ENCODE results near the gene GOLGA2. TPM values are rescaled to one million over a fixed set of nuclear protein-coding genes. Genes with fewer than 3 reads are reported as not detected.

Gene GOLGA2
- total and polyA plus RNA-seq, 2 of the 13 experiments (the other 11 are each of a cell fraction or from before 2014, with no cell fraction given), result 45.3 to 45.8 TPM

DNA sequence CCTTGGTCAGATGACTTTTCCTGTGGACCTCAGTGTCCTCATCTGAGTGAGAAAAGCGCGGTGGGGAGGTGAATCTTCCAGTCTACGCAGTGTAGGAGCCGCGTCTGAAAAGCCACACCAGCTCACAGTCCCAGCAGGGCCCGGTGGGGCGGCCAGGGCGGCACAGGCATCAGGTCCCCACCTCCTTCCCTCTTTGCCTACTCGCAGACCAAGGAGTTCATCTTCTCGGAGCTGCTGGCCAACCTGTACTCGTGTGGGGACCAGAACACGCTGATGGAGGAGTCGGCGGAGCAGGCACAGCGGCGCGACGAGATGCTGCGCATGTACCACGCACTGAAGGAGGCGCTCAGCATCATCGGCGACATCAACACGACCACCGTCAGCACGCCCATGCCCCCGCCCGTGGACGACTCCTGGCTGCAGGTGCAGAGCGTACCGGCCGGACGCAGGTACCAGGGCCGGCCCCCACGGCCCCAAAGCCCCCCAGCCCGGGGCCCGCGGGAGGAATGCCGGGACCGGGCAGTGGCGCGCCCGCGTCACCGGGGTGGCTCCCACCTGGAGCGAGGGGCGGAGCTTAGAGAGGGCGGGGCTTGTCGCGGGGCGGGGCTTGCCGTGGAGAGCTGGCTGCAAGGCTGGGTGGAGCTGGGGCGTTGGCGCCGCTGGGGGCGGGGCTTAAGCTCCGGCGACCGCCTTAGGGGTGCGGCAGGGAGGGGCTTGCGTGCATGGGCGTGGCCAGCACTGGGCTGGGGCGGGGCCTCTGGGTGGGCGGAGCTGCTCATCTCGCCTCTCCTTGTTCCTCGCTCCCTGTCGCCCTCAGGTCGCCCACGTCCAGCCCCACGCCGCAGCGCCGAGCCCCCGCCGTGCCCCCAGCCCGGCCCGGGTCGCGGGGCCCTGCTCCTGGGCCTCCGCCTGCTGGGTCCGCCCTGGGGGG, 25.6 kb downstream of the GOLGA2 start (continued):
- TF ChIP-seq ZNF333 (CRISPR knock-in tag; IDR thresholded peaks at IDR 0.05; ENCODE audit: borderline replicate concordance), result no peak
- no peak for TF ChIP-seq ADNP (CRISPR knock-in tag; IDR thresholded peaks at IDR 0.05)
- TF ChIP-seq, protein P1, sequence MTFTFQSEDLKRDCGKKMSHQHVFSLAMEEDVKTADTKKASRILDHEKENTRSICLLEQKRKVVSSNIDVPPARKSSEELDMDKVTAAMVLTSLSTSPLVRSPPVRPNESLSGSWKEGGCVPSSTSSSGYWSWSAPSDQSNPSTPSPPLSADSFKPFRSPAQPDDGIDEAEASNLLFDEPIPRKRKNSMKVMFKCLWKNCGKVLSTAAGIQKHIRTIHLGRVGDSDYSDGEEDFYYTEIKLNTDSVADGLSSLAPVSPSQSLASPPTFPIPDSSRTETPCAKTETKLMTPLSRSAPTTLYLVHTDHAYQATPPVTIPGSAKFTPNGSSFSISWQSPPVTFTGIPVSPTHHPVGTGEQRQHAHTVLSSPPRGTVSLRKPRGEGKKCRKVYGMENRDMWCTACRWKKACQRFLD (CRISPR knock-in tag; IDR thresholded peaks at IDR 0.05; ENCODE audit: borderline replicate concordance), result no peak
- TF ChIP-seq, protein P2, sequence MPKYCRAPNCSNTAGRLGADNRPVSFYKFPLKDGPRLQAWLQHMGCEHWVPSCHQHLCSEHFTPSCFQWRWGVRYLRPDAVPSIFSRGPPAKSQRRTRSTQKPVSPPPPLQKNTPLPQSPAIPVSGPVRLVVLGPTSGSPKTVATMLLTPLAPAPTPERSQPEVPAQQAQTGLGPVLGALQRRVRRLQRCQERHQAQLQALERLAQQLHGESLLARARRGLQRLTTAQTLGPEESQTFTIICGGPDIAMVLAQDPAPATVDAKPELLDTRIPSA (CRISPR knock-in tag; IDR thresholded peaks at IDR 0.05; ENCODE audit: borderline replicate concordance), result no peak
- no peak for TF ChIP-seq ZNF12 (CRISPR knock-in tag; IDR thresholded peaks at IDR 0.05)
- TF ChIP-seq SP1 (IDR thresholded peaks at IDR 0.05), result no peak
- peak; percentile 40; the same call in 1 of the 2 replicates for TF ChIP-seq SP1 (CRISPR knock-in tag; IDR thresholded peaks at IDR 0.05)
- TF ChIP-seq, protein P3, sequence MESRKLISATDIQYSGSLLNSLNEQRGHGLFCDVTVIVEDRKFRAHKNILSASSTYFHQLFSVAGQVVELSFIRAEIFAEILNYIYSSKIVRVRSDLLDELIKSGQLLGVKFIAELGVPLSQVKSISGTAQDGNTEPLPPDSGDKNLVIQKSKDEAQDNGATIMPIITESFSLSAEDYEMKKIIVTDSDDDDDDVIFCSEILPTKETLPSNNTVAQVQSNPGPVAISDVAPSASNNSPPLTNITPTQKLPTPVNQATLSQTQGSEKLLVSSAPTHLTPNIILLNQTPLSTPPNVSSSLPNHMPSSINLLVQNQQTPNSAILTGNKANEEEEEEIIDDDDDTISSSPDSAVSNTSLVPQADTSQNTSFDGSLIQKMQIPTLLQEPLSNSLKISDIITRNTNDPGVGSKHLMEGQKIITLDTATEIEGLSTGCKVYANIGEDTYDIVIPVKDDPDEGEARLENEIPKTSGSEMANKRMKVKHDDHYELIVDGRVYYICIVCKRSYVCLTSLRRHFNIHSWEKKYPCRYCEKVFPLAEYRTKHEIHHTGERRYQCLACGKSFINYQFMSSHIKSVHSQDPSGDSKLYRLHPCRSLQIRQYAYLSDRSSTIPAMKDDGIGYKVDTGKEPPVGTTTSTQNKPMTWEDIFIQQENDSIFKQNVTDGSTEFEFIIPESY (CRISPR knock-in tag; IDR thresholded peaks at IDR 0.05), result 0 out of 2 replicates have a peak, but pooled peaks have one; percentile 4
- TF ChIP-seq ZNF30 (CRISPR knock-in tag; IDR thresholded peaks at IDR 0.05), result no peak
- TF ChIP-seq ZSCAN25 (CRISPR knock-in tag; IDR thresholded peaks at IDR 0.05), result no peak
- TF ChIP-seq ZNF362 (CRISPR knock-in tag; IDR thresholded peaks at IDR 0.05; ENCODE audit: borderline replicate concordance), result 0 out of 2 replicates have a peak, but pooled peaks have one; percentile 9
- no peak for TF ChIP-seq ZBTB37 (CRISPR knock-in tag; IDR thresholded peaks at IDR 0.05)
- TF ChIP-seq POGZ (CRISPR knock-in tag; IDR thresholded peaks at IDR 0.05), result no peak
- TF ChIP-seq ZBTB38 (CRISPR knock-in tag; IDR thresholded peaks at IDR 0.05), result peak; percentile 71; the same call in 1 of the 2 replicates
- TF ChIP-seq KAT2B (IDR thresholded peaks at IDR 0.05; ENCODE audit: borderline replicate concordance, low read depth, low read length), result no peak
- TF ChIP-seq FOXA1 (IDR thresholded peaks at IDR 0.05), result no peak
- TF ChIP-seq FOXA1 (CRISPR knock-in tag; IDR thresholded peaks at IDR 0.05), result no peak
- TF ChIP-seq ZNF382 (CRISPR knock-in tag; IDR thresholded peaks at IDR 0.05; ENCODE audit: borderline replicate concordance), result no peak
- TF ChIP-seq ZNF639 (CRISPR knock-in tag; conservative IDR thresholded peaks at IDR 0.05), result no peak
- TF ChIP-seq SUZ12 (IDR thresholded peaks at IDR 0.05; ENCODE audit: low read depth, low read length), result no peak

Data from HepG2 (cell line).